Aorta (tissue), 5 donors: ENCODE data around the gene RBM19. TPM values are rescaled to one million over a fixed set of nuclear protein-coding genes. Genes with fewer than 3 reads are reported as not detected.

Experiments used
- ATAC-seq: fragments of 200-7000 bp; cut with Tn5 transposase; one replicate; pipeline ENCODE4 v1.9.1; 2022; ENCODE audit warnings: moderate library complexity; ENCODE audit not compliant: low FRiP score
- DNase-seq, 2 donors: peaks; one replicate each; pipeline ENCODE4 v3.0.0-alpha.2; 2020
- H3K27ac ChIP-seq, 2 donors: one replicate each; pipeline ENCODE4 v1.5.1; 2013; ENCODE audit warnings: low read length in 2 of 2, mild to moderate bottlenecking in 2 of 2, moderate library complexity in 2 of 2, control low read depth in 1 of 2, inconsistent platforms in 1 of 2, low read depth in 1 of 2
- H3K27me3 ChIP-seq, 2 donors: one replicate each; pipeline ENCODE4 v1.6.1; 2013; ENCODE audit warnings: control low read depth in 1 of 2, low read length in 1 of 2, mild to moderate bottlenecking in 1 of 2, moderate library complexity in 1 of 2; ENCODE audit not compliant: insufficient read depth in 2 of 2, control insufficient read depth in 1 of 2
- H3K36me3 ChIP-seq, 2 donors: one replicate each; pipeline ENCODE4 v1.6.1; 2013; ENCODE audit warnings: control low read depth in 1 of 2, low read length in 1 of 2, mild to moderate bottlenecking in 1 of 2; ENCODE audit not compliant: insufficient read depth in 2 of 2, control insufficient read depth in 1 of 2
- H3K4me1 ChIP-seq, 2 donors: one replicate each; pipeline ENCODE4 v1.6.1; 2013; ENCODE audit warnings: low read length in 2 of 2, control low read depth in 1 of 2, mild to moderate bottlenecking in 1 of 2, moderate library complexity in 1 of 2; ENCODE audit not compliant: insufficient read depth in 2 of 2, control insufficient read depth in 1 of 2
- H3K4me3 ChIP-seq, 2 donors: one replicate each; pipeline ENCODE4 v1.5.1; 2013; ENCODE audit warnings: low read length in 2 of 2, control low read depth in 1 of 2, mild to moderate bottlenecking in 1 of 2
- H3K9me3 ChIP-seq: one replicate; pipeline ENCODE4 v1.6.1; 2013; ENCODE audit warnings: mild to moderate bottlenecking, low read length; ENCODE audit not compliant: control insufficient read depth
- WGBS, 2 donors: extraction: QIAGEN DNeasy Blood & Tissue Kit; methylation state at CpG; one replicate each; pipeline ENCODE4 v1.1.7; 2013; 5-methylcytosine and 5-hydroxymethylcytosine counted together
- intact Hi-C, 2 donors: fragments of 100-400 bp; cut with DNase I; formaldehyde crosslinking; loops; one replicate each; pipeline versions ENCODE4 v1.14.2 to v1.15.0; 2022
- polyA plus RNA-seq, 2 donors: library from polyadenylated mRNA; stranded (reverse); fragments of 200-250 nt; gene quantifications; one replicate each; pipeline ENCODE4 v1.2.3, GENCODE V29; 2013
- total RNA-seq, 2 donors: library from RNA; stranded (reverse); fragmentation: NEBNext Ultra II Directional; extraction: Animal tissue kit (Norgen Biotek cat#: 25700); gene quantifications; one replicate each; pipeline ENCODE4 v1.2.1, GENCODE V29; 2021
- donor health status: healthy with polysubstance abuse.
- donor health status: Bipolar disorder and iron deficiency.
- donor health status: DM: no; HTN: no; CAD: no.
- donor health status: DM: no; HTN: no; CAD: no.
- donor health status: DM: yes; HTN: yes; CAD: no.

RBM19 gene
- total and polyA plus RNA-seq, 4 donors: 5.6 to 31.8 (median 26.0) TPM

DNA sequence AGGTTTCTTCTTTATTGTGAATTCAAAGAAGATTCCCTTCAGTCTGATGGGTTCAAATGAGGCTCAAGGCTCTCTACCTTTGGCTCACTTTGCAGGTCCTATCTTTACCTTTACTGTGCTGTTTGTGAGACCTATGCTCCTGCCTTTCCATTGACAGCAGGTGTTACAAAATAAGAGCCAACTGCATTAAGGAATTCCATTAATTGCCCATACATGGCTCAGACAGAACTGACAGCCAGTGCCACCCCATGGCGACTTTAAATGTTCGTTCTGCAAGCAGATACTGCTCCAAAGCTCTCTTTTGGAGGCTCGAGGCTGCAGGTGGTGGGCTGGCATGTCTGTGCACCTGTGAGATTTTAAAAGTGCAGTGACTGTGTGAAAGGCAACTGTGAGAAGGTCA lies 44.7 kb downstream of the RBM19 start:
- H3K36me3 ChIP-seq: peaks cover 8 to 11% of the 10 kb centered on the region in 2 donors
- ATAC-seq (no peak), DNase-seq (no peak)
- H3K27me3 ChIP-seq: no peaks in the 10 kb centered on the region
- intact Hi-C loops: no loop called here
- no peaks in the 10 kb centered on the region for H3K9me3 ChIP-seq
- no peaks in the 10 kb centered on the region for H3K4me1 ChIP-seq
- WGBS, 2 donors: 71 to 80% methylated on average over 3 of the region's 3 CpGs
- no peak overlapping the region for H3K4me3 ChIP-seq
- no peak overlapping the region for H3K27ac ChIP-seq

DNA sequence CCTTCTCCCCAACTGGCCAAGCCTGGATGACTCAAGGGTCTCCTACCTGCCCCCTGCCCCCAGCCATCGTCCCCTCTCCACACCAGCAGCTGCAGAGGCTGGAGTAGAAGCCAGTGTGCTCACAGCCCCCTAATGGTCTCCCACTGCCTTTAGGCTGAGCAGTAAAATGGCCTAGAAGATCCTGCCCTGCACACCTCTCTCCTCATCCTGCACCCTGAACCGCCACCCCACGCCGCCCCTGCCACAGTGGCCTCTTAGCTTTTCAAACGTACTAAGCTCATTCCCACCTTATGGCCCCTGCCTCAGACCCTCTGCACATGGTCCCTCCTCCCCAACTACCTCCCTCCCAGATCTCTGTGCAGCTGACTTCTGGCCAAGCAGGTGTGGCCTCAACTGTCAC lies 46.3 kb downstream of the RBM19 start:
- no peak overlapping the region for H3K27ac ChIP-seq
- no peaks in the 10 kb centered on the region for H3K4me1 ChIP-seq
- intact Hi-C loops: no loop called here
- whole genome bisulfite sequencing, 2 donors: 88 to 91% methylated on average over 5 of the region's 5 CpGs
- no peaks in the 10 kb centered on the region for H3K27me3 ChIP-seq
- ATAC-seq (no peak), DNase-seq (no peak)
- peaks cover 7 to 8% of the 10 kb centered on the region in 2 donors for H3K36me3 ChIP-seq
- H3K9me3 ChIP-seq: no peaks in the 10 kb centered on the region
- no peak overlapping the region for H3K4me3 ChIP-seq

DNA sequence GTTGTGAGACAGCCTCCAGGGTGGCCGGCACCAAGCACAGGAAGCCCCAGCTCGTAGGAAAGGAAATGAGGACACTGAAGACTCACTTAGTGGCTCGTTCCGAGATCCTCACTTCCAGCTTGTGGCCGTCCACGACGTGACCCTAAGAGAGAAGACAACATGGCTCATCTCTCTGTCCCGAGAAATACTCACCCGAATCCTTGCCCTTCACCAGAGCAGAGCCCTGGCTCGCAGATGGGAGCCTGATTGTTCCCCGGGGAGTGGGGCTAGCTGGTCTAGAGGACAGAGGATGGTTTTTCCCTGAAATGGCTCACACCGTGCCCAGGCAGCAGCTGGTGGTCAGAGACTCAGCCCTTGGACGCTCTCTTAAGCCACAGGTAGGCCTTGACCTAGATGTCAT lies 47.8 kb downstream of the RBM19 start:
- intact Hi-C loops: no loop called here
- ATAC-seq: peak; percentile 43
- H3K9me3 ChIP-seq: no peaks in the 10 kb centered on the region
- H3K27ac ChIP-seq: no peak overlapping the region
- no peak for DNase-seq
- H3K4me3 ChIP-seq: no peak overlapping the region
- no peaks in the 10 kb centered on the region for H3K4me1 ChIP-seq
- no peaks in the 10 kb centered on the region for H3K27me3 ChIP-seq
- 89 to 93% methylated on average over 13 of the region's 13 CpGs for WGBS, 2 donors
- H3K36me3 ChIP-seq: peaks cover 0 to 8% of the 10 kb centered on the region in 2 donors

DNA sequence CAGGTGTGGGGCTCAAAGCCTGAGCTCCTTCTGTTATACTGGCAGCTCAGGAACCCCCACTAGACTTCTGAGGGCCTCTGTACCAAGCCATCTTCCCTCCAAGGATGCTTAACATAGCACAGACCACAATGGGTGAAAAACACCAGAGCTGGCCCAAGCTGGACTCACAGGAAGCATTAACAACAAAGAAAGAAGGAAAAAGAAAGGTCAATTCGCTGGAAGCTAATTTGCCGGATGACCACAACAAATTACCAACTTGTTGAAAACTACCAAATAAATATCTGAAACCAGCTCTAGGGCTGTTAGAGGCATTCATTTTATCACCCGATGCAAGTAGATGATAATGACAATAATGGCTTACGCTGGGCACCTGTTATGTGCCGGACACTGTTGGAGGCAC lies 48.7 kb downstream of the RBM19 start:
- ATAC-seq (no peak), DNase-seq (no peak)
- H3K36me3 ChIP-seq: peaks cover 0 to 3% of the 10 kb centered on the region in 2 donors
- H3K27ac ChIP-seq: no peak overlapping the region
- H3K27me3 ChIP-seq: no peaks in the 10 kb centered on the region
- 96 to 97% methylated on average over 5 of the region's 5 CpGs for whole genome bisulfite sequencing, 2 donors
- no peak overlapping the region for H3K4me3 ChIP-seq
- intact Hi-C loops: no loop called here
- no peaks in the 10 kb centered on the region for H3K9me3 ChIP-seq
- H3K4me1 ChIP-seq: no peaks in the 10 kb centered on the region

DNA sequence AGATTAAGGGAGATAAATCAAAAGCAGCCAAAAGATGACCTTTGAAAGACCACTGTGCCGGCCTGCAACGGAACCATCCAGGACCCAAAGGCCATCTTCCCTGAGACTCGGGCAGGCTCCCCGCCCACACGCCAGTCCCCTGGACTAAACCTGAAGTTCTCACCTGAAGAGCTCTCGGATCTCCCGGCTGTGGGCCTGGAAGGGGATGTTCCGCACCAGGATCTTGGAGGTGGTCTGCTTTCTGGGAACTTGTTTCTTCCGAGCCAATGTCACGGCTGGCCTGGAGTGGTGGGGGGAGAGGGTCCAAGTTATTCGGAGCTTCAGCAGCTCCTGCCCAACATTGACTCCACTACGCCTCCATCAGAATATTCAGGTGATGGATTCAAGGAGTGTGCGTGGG lies 51.3 kb downstream of the RBM19 start:
- Histone ChIP-seq H3K27ac (no peak overlapping the region), H3K4me3 (no peak overlapping the region), H3K9me3 (no peaks in the 10 kb centered on the region), H3K36me3 (peaks cover 0 to 3% of the 10 kb centered on the region in 2 donors), H3K27me3 (no peaks in the 10 kb centered on the region), H3K4me1 (no peaks in the 10 kb centered on the region)
- intact Hi-C loops: loop anchor here in 1 of 2 donors (5.0 kb wide), 1 partner anchor 453 kb away; no protein-coding TSS in a partner anchor
- 95 to 96% methylated on average over 13 of the region's 13 CpGs for WGBS, 2 donors
- no peak for DNase-seq
- ATAC-seq: no peak

DNA sequence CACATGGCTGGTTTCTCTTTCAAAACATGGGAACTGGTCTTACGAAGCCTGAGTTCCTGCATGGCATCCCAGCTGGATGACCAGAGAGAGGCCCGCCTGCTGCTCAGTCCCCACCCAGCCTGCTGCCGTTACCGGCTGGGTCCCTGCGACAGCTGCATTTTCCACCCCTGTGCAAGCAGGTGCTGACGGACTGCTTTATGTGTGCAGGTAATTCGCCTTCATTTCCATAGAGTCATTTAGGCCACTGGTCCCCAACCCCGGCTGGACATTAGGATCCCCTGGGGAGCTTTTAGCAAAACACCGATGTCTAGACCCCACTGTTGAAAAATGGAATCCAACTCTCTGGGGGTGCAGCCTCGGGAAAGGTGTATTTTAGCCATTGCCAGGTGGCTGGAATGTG lies 51.9 kb downstream of the RBM19 start:
- no peak for DNase-seq
- ATAC-seq: no peak
- intact Hi-C loops: loop anchor here in 1 of 2 donors (5.0 kb wide), 1 partner anchor 452 kb away; no protein-coding TSS in a partner anchor
- Histone ChIP-seq H3K9me3 (no peaks in the 10 kb centered on the region), H3K27me3 (no peaks in the 10 kb centered on the region), H3K36me3 (peaks cover 2 to 3% of the 10 kb centered on the region in 2 donors), H3K4me1 (no peaks in the 10 kb centered on the region), H3K27ac (no peak overlapping the region), H3K4me3 (no peak overlapping the region)
- WGBS, 2 donors: 88 to 89% methylated on average over 10 of the region's 10 CpGs

DNA sequence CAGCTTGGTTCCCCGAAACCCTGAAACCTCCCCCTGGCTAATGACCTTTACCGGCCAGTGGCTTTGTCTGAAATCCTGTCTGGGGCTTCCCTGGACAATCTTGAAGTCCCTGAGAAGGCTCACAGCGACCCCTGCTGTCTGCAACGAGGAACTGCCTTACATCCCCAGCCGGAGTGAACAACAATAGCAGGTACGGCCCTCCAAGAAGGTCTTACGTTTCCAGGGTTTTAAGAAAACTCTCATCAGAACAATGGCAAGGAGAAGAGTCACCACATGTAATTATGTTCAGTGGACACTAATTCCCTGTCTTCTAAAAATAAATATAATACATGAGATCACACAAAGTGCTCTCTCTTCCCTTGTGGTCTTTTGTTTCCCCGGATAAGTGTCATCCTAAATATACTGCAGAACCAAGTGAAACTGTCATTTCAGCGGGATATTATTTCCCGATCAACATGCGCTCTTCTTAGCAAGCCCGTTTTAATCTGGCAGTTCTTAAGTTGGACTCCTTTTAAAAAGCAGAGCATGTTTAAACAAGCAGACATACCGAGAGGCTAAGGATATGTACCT lies 53.3 kb downstream of the RBM19 start:
- intact Hi-C loops: loop anchor here (2.0 to 5.0 kb wide), 2 partner anchors 450 to 451 kb away; no protein-coding TSS in a partner anchor
- ATAC-seq: no peak
- no peak overlapping the region for H3K4me3 ChIP-seq
- H3K27me3 ChIP-seq: no peaks in the 10 kb centered on the region
- no peaks in the 10 kb centered on the region for H3K9me3 ChIP-seq
- no peak overlapping the region for H3K27ac ChIP-seq
- DNase-seq: peak in 1 of 2 donors; percentile 61
- H3K36me3 ChIP-seq: peaks cover 3 to 4% of the 10 kb centered on the region in 2 donors
- H3K4me1 ChIP-seq: no peaks in the 10 kb centered on the region
- 49 to 53% methylated on average over 13 of the region's 13 CpGs for WGBS, 2 donors

DNA sequence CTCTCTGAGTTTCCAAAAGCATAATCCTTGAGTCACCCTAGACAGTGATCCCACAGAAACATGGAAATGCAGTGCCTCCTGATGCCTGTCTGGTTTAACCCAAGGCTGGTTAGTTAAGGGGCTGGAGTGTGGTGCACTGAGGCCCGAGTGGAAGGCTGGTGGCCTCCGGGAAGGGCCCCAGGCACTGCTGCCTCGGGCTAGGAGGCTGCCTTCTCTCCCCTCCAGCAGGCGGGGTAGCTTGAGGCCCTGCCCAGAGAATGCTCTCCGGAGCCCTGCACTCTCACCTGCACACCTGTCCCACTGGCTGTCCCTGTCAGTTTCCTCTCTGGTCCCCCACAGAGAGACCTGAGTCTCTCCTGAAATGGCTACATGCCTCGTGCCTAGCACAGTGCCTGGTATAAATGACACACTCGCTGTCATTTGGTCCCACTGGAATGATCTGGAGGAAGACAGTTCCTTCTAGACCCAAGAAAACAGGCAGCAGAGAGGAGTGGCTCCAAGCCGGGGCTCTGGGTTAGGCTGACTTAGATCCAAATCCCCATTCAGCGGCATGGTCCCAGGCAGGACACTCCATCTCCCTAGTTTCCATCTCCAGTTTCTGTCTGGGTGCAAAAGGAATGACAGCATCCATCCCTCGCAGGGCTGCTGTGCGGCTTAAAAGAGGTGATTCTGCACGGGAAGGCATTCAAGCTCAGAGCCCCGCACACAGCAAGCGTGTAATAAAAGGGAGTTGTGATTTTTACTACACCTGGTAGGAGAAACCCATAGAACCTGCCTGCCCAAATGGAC lies 54.0 kb downstream of the RBM19 start:
- H3K4me1 ChIP-seq: no peaks in the 10 kb centered on the region
- DNase-seq (no peak), ATAC-seq (no peak)
- 92 to 93% methylated on average over 14 of the region's 14 CpGs for WGBS, 2 donors
- H3K36me3 ChIP-seq: peaks cover 3 to 4% of the 10 kb centered on the region in 2 donors
- intact Hi-C loops: loop anchor here (2.0 to 5.0 kb wide), 2 partner anchors 449 to 450 kb away; no protein-coding TSS in a partner anchor
- no peaks in the 10 kb centered on the region for H3K9me3 ChIP-seq
- H3K27me3 ChIP-seq: no peaks in the 10 kb centered on the region
- H3K4me3 ChIP-seq: no peak overlapping the region
- H3K27ac ChIP-seq: no peak overlapping the region
